ENCODE data around the gene KLHL22.

GRCh38 chr22:20459862-20460261 is 35.7 kb downstream of the KLHL22 start:
- TF ChIP-seq CTCF (IDR thresholded peaks at IDR 0.05 in 4 of 5, conservative IDR thresholded peaks at IDR 0.05 in 1 of 5) (no peak), POLR2A (IDR thresholded peaks at IDR 0.05) (no peak)

Measured in gastrocnemius medialis (tissue), 4 donors.